Non-pigmented ciliary epithelial cell (primary cell): ENCODE measurements around the gene BTBD2.
"Not testable (repeated sequence)": the region's sequence is repeated elsewhere in the genome, so short reads cannot be mapped to it uniquely, and the experiment has no call there.

Source experiments
- DNase-seq: peaks from one replicate; pipeline ENCODE4 v3.0.0-alpha.2; 2010; ENCODE audit warnings: low read depth

The BTBD2 gene

GRCh38 chr19:2014131-2014571 lies 1.4 kb downstream of the BTBD2 start:
- DNase-seq = no peak

GRCh38 chr19:2013683-2013961 lies 1.9 kb downstream of the BTBD2 start:
- DNase-seq = no peak

GRCh38 chr19:2012941-2013682 lies 2.4 kb downstream of the BTBD2 start:
- DNase-seq = no peak

- no peak for DNase-seq
Observed at GRCh38 chr19:2011169-2011568, 4.3 kb downstream of the BTBD2 start.

GRCh38 chr19:2010135-2010668 lies 5.3 kb downstream of the BTBD2 start:
- DNase-seq = no peak

GRCh38 chr19:2003874-2004273 lies 11.6 kb downstream of the BTBD2 start:
- DNase-seq = no peak

- DNase-seq = no peak
Observed at GRCh38 chr19:1999856-2000515, 15.5 kb downstream of the BTBD2 start.

GRCh38 chr19:1998712-1999708 lies 16.5 kb downstream of the BTBD2 start:
- no peak for DNase-seq

GRCh38 chr19:1997353-1998233 lies 17.9 kb downstream of the BTBD2 start:
- no peak for DNase-seq

- DNase-seq = no peak
Observed at GRCh38 chr19:1992759-1993260, 22.7 kb downstream of the BTBD2 start.

- no peak for DNase-seq
Observed at GRCh38 chr19:1991018-1991913, 24.2 kb downstream of the BTBD2 start.

GRCh38 chr19:1990230-1991017 lies 25.1 kb downstream of the BTBD2 start:
- no peak for DNase-seq

- no peak for DNase-seq
Observed at GRCh38 chr19:1989513-1990229, 25.8 kb downstream of the BTBD2 start.

GRCh38 chr19:1988464-1988863 lies 27.1 kb downstream of the BTBD2 start:
- not testable (repeated sequence) for DNase-seq

- no peak for DNase-seq
Observed at GRCh38 chr19:1987197-1988187, 28.0 kb downstream of the BTBD2 start.

GRCh38 chr19:1986357-1987162 lies 29.0 kb downstream of the BTBD2 start:
- DNase-seq = no peak
